Measurements from ENCODE around the gene SUSD1. TPM values are rescaled to one million over a fixed set of nuclear protein-coding genes. Genes with fewer than 3 reads are reported as not detected.
A peak's percentile ranks its signal among the peaks of the same experiment; 100 is the strongest.

The SUSD1 gene
- total and polyA plus RNA-seq, 9 of the 15 experiments (the other 6 are each of a cell fraction or from before 2014, with no cell fraction given): 10.9 to 44.4 (median 36.1) TPM

GRCh38 chr9:112174222-112174964, 704 bp downstream of the SUSD1 start (continued):
- TF ChIP-seq, protein P1, sequence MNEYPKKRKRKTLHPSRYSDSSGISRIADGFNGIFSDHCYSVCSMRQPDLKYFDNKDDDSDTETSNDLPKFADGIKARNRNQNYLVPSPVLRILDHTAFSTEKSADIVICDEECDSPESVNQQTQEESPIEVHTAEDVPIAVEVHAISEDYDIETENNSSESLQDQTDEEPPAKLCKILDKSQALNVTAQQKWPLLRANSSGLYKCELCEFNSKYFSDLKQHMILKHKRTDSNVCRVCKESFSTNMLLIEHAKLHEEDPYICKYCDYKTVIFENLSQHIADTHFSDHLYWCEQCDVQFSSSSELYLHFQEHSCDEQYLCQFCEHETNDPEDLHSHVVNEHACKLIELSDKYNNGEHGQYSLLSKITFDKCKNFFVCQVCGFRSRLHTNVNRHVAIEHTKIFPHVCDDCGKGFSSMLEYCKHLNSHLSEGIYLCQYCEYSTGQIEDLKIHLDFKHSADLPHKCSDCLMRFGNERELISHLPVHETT (CRISPR knock-in tag; conservative IDR thresholded peaks at IDR 0.05 in 1 of 2, IDR thresholded peaks at IDR 0.05 in 1 of 2): 0 out of 4 replicates have a peak, but pooled peaks of 1 of the 2 experiments have one; percentile 3
- TF ChIP-seq, protein P2, sequence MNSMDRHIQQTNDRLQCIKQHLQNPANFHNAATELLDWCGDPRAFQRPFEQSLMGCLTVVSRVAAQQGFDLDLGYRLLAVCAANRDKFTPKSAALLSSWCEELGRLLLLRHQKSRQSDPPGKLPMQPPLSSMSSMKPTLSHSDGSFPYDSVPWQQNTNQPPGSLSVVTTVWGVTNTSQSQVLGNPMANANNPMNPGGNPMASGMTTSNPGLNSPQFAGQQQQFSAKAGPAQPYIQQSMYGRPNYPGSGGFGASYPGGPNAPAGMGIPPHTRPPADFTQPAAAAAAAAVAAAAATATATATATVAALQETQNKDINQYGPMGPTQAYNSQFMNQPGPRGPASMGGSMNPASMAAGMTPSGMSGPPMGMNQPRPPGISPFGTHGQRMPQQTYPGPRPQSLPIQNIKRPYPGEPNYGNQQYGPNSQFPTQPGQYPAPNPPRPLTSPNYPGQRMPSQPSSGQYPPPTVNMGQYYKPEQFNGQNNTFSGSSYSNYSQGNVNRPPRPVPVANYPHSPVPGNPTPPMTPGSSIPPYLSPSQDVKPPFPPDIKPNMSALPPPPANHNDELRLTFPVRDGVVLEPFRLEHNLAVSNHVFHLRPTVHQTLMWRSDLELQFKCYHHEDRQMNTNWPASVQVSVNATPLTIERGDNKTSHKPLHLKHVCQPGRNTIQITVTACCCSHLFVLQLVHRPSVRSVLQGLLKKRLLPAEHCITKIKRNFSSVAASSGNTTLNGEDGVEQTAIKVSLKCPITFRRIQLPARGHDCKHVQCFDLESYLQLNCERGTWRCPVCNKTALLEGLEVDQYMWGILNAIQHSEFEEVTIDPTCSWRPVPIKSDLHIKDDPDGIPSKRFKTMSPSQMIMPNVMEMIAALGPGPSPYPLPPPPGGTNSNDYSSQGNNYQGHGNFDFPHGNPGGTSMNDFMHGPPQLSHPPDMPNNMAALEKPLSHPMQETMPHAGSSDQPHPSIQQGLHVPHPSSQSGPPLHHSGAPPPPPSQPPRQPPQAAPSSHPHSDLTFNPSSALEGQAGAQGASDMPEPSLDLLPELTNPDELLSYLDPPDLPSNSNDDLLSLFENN (IDR thresholded peaks at IDR 0.05; ENCODE audit: low read depth in 2 of 2, low read length in 2 of 2): peak in 1 of 2 experiments; percentile 23; a peak in 1 of 4 replicates
- TF ChIP-seq, protein P3, sequence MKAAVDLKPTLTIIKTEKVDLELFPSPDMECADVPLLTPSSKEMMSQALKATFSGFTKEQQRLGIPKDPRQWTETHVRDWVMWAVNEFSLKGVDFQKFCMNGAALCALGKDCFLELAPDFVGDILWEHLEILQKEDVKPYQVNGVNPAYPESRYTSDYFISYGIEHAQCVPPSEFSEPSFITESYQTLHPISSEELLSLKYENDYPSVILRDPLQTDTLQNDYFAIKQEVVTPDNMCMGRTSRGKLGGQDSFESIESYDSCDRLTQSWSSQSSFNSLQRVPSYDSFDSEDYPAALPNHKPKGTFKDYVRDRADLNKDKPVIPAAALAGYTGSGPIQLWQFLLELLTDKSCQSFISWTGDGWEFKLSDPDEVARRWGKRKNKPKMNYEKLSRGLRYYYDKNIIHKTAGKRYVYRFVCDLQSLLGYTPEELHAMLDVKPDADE (conservative IDR thresholded peaks at IDR 0.05; ENCODE audit: control insufficient read depth, low read depth, low read length): no peak; the same call in 1 of the 2 replicates
- TF ChIP-seq, protein P4, sequence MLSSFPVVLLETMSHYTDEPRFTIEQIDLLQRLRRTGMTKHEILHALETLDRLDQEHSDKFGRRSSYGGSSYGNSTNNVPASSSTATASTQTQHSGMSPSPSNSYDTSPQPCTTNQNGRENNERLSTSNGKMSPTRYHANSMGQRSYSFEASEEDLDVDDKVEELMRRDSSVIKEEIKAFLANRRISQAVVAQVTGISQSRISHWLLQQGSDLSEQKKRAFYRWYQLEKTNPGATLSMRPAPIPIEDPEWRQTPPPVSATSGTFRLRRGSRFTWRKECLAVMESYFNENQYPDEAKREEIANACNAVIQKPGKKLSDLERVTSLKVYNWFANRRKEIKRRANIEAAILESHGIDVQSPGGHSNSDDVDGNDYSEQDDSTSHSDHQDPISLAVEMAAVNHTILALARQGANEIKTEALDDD (IDR thresholded peaks at IDR 0.05): no peak
- TF ChIP-seq FOSL1 (tag; conservative IDR thresholded peaks at IDR 0.05) (peak; percentile 58), PML (IDR thresholded peaks at IDR 0.05; ENCODE audit: low read length) (no peak), PATZ1 (CRISPR knock-in tag; IDR thresholded peaks at IDR 0.05; ENCODE audit: borderline replicate concordance) (no peak), FOXA3 (CRISPR knock-in tag; conservative IDR thresholded peaks at IDR 0.05 in 1 of 2, IDR thresholded peaks at IDR 0.05 in 1 of 2) (no peak), KAT8 (IDR thresholded peaks at IDR 0.05; ENCODE audit: low read depth) (no peak), HNRNPLL (IDR thresholded peaks at IDR 0.05; ENCODE audit: low read depth, low read length, poor library complexity, severe bottlenecking) (no peak), CHD1 (IDR thresholded peaks at IDR 0.05; ENCODE audit: low read length) (no peak)
- TF ChIP-seq, protein P5, sequence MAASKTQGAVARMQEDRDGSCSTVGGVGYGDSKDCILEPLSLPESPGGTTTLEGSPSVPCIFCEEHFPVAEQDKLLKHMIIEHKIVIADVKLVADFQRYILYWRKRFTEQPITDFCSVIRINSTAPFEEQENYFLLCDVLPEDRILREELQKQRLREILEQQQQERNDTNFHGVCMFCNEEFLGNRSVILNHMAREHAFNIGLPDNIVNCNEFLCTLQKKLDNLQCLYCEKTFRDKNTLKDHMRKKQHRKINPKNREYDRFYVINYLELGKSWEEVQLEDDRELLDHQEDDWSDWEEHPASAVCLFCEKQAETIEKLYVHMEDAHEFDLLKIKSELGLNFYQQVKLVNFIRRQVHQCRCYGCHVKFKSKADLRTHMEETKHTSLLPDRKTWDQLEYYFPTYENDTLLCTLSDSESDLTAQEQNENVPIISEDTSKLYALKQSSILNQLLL (CRISPR knock-in tag; IDR thresholded peaks at IDR 0.05; ENCODE audit: borderline replicate concordance): no peak

Measured in K562 (cell line).